Measurements from ENCODE around the gene RANBP9. TPM values are rescaled to one million over a fixed set of nuclear protein-coding genes. Genes with fewer than 3 reads are reported as not detected.

The RANBP9 gene
- total RNA-seq, 1 experiment from 2014 or later, result 67.4 TPM

Other genes starting within 250 kb of the RANBP9 start
- gene GFOD1, start 224.2 kb downstream of the RANBP9 start, total RNA-seq (2014; rRNA removed; shearing (Covaris generic)), result 4.3 and 4.7 TPM in 2 replicates
- gene SIRT5, start 137.2 kb downstream of the RANBP9 start, total RNA-seq (2014; rRNA removed; shearing (Covaris generic)), result 15.0 and 27.1 TPM in 2 replicates
- 160 and 168 TPM in 2 replicates for gene NOL7, start 96.5 kb downstream of the RANBP9 start, total RNA-seq (2014; rRNA removed; shearing (Covaris generic))
- gene MCUR1, start 102.7 kb upstream of the RANBP9 start, total RNA-seq (2014; rRNA removed; shearing (Covaris generic)), result 26.9 and 37.1 TPM in 2 replicates
- 19.7 and 26.5 TPM in 2 replicates for gene RNF182, start 213.1 kb upstream of the RANBP9 start, total RNA-seq (2014; rRNA removed; shearing (Covaris generic))